Activated CD8-positive, alpha-beta memory T cell treated with anti-CD3 and anti-CD28 coated beads, Interleukin-2, amount 10 ng/mL, durations not matched to agents 7 days and 5 days (primary cell): Measurements from ENCODE around the gene RPRML. TPM values are rescaled to one million over a fixed set of nuclear protein-coding genes. Genes with fewer than 3 reads are reported as not detected.
"Not testable (repeated sequence)": the region's sequence is repeated elsewhere in the genome, so short reads cannot be mapped to it uniquely, and the experiment has no call there.

Source experiments
- ATAC-seq: fragments of 150-1000 bp; cut with Tn5 transposase; one replicate; pipeline ENCODE4 v1.10.0; 2021; ENCODE audit warnings: moderate library complexity
- CTCF ChIA-PET: fragments of 350-600 bp; sonication (Branson Sonifier 250); formaldehyde crosslinking; loops from one replicate; lab custom pipeline; 2021; ENCODE audit warnings: antibody characterized with exemption; lab: Charles Lee
- DNase-seq: peaks from one replicate; pipeline ENCODE4 v3.0.0-alpha.2; 2020
- H3K27ac Mint-ChIP-seq: one replicate; pipeline ENCODE4 v1.8.0; 2021; ENCODE audit warnings: mild to moderate bottlenecking, mixed read lengths
- H3K27me3 Mint-ChIP-seq: one replicate; pipeline ENCODE4 v1.8.0; 2021; ENCODE audit warnings: mixed read lengths
- H3K36me3 Mint-ChIP-seq: one replicate; pipeline ENCODE4 v1.8.0; 2021; ENCODE audit warnings: mild to moderate bottlenecking, mixed read lengths
- H3K4me1 Mint-ChIP-seq: one replicate; pipeline ENCODE4 v1.8.0; 2021; ENCODE audit warnings: mixed read lengths
- H3K4me3 Mint-ChIP-seq: one replicate; pipeline ENCODE4 v1.8.0; 2021; ENCODE audit warnings: mild to moderate bottlenecking, moderate library complexity, mixed read lengths
- H3K9me3 Mint-ChIP-seq: one replicate; pipeline ENCODE4 v1.8.0; 2022; ENCODE audit warnings: low read depth, mixed read lengths
- total RNA-seq, 2 experiments: library from RNA; stranded (reverse); gene quantifications; one replicate each; pipeline ENCODE4 v1.2.3, GENCODE V29; 2021

Gene RPRML
- total RNA-seq, 2 experiments from 2014 or later, result not detected

DNA sequence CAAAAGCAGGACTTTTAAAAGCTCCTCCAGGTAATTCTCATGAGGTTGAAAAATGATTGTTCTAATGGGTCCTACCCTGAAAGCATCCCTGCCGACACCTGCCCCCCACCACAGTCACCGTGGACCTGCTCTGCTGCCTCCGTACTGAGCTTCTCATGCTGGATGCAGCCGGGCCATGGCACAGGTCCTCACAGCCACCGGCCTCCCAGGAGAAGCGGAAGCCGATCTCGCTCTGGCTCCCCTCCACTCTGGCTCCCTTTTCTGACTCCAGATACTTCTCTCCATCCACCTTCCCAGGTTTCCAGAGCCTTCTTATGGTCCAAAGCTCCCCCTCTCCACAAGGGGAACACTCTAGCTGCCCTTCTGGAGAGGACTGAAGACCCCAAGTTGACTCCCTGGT is 10.2 kb downstream of the RPRML start:
- Mint-ChIP-seq H3K4me3 (no peak overlapping the region), H3K27me3 (peaks cover 3% of the 10 kb centered on the region), H3K4me1 (no peaks in the 10 kb centered on the region), H3K27ac (no peak overlapping the region), H3K9me3 (no peaks in the 10 kb centered on the region), H3K36me3 (no peaks in the 10 kb centered on the region)
- CTCF ChIA-PET, result no interaction called here
- DNase-seq, result no peak
- no peak for ATAC-seq

- no peak for ATAC-seq
- Mint-ChIP-seq H3K36me3 (no peaks in the 10 kb centered on the region), H3K27ac (no peak overlapping the region), H3K4me3 (no peak overlapping the region), H3K4me1 (no peaks in the 10 kb centered on the region), H3K27me3 (peaks cover 3% of the 10 kb centered on the region), H3K9me3 (no peaks in the 10 kb centered on the region)
- DNase-seq, result no peak
- CTCF ChIA-PET, result interaction anchor here (1.2 kb wide), 1 partner anchor 26 kb away, joined by 3 read pairs; no protein-coding TSS in a partner anchor
Observed at GRCh38 chr17:46968224-46968834, 10.7 kb downstream of the RPRML start.

DNA sequence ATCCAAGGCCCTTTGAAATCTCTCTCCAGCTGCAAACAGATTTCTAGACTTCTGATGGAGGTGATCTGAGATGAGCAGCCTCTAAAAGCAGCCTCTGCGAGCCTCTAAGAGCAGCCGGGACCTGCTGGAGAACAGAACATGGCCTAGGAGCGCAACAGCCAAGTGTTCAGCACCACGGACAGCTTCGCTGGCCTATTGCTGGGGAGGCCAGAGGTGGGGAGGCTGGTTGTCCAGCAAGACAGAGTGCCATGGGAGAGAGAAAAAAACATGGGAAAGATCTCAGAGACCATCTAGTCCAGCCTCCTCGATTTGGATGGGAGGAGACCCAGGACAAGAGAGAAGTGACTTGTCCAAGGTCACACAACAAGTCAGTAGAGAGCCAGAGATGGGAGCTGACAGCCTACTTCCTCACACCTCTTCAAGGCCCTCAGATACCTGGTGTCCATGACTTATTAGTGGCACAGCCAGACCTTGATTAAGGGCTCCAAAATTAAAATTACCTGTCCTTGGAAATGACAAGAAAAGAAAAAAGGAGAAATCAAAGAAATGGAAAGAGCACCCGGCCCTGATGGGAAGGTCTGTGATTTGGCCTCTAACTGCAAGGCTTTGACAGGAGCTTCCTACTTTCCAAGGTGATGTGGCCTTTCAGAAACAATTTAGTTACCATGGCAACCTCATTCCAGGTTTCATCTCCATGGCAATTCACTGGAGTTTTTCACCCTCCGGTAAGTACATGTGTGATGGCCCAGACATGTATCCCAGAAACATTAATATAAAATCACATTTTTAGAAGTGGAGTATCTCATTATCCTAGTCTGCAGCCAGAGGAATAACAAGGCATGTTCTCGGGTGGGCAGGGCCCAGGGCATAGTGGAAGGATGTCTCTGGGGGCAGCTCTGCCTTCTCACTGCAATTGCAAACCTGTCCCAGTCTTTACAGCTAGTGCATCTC is 14.5 kb downstream of the RPRML start:
- H3K9me3 Mint-ChIP-seq, result no peaks in the 10 kb centered on the region
- ATAC-seq, result no peak
- no peak overlapping the region for H3K4me3 Mint-ChIP-seq
- H3K27ac Mint-ChIP-seq, result no peak overlapping the region
- peaks cover 5% of the 10 kb centered on the region for H3K4me1 Mint-ChIP-seq
- peaks cover 10% of the 10 kb centered on the region for H3K27me3 Mint-ChIP-seq
- CTCF ChIA-PET, result no interaction called here
- H3K36me3 Mint-ChIP-seq, result peaks cover 2% of the 10 kb centered on the region
- no peak for DNase-seq

DNA sequence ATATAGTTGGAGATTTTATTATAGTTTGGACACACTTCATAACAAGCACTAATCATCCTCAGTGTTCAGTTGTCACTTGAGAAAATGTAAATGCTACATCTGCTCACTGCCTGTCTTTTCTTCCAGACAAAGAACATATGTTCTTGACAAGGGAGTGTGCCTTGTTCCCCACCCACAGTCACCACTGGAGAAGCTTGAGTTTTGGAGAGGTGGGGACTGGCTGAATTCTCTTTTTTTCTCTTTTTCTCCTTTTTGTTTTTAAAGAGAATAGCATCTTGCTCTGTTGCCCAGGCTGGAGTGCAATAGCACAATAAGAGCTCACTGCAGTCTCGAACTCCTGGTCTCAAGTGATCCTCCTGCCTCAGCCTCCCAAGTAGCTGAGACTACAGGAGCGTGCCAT is 15.5 kb downstream of the RPRML start:
- H3K27me3 Mint-ChIP-seq, result peaks cover 11% of the 10 kb centered on the region
- H3K4me1 Mint-ChIP-seq, result peaks cover 5% of the 10 kb centered on the region
- H3K9me3 Mint-ChIP-seq, result no peaks in the 10 kb centered on the region
- no peak overlapping the region for H3K4me3 Mint-ChIP-seq
- CTCF ChIA-PET, result no interaction called here
- peaks cover 2% of the 10 kb centered on the region for H3K36me3 Mint-ChIP-seq
- DNase-seq (no peak), ATAC-seq (no peak)
- no peak overlapping the region for H3K27ac Mint-ChIP-seq

- no peak for DNase-seq
- H3K36me3 Mint-ChIP-seq, result peaks cover 2% of the 10 kb centered on the region
- peaks cover 10% of the 10 kb centered on the region for H3K27me3 Mint-ChIP-seq
- ATAC-seq, result peak; percentile 30
- H3K9me3 Mint-ChIP-seq, result no peaks in the 10 kb centered on the region
- no peak overlapping the region for H3K27ac Mint-ChIP-seq
- peaks cover 5% of the 10 kb centered on the region for H3K4me1 Mint-ChIP-seq
- no peak overlapping the region for H3K4me3 Mint-ChIP-seq
- CTCF ChIA-PET, result interaction anchor here (0.7 to 1.2 kb wide), 2 partner anchors 19 to 99 kb away, joined by 3 to 4 read pairs; no protein-coding TSS in a partner anchor
Observed at GRCh38 chr17:46962374-46962790, 16.7 kb downstream of the RPRML start.

- H3K36me3 Mint-ChIP-seq, result peaks cover 2% of the 10 kb centered on the region
- no peak overlapping the region for H3K4me3 Mint-ChIP-seq
- ATAC-seq (no peak), DNase-seq (no peak)
- no peaks in the 10 kb centered on the region for H3K9me3 Mint-ChIP-seq
- peaks cover 8% of the 10 kb centered on the region for H3K27me3 Mint-ChIP-seq
- CTCF ChIA-PET, result interaction anchor here (0.6 to 1.9 kb wide), 2 partner anchors 18 to 487 kb away, joined by 3 to 6 read pairs; no protein-coding TSS in a partner anchor
- no peak overlapping the region for H3K27ac Mint-ChIP-seq
- H3K4me1 Mint-ChIP-seq, result peaks cover 5% of the 10 kb centered on the region
Observed at GRCh38 chr17:46960152-46960551, 18.9 kb downstream of the RPRML start.

DNA sequence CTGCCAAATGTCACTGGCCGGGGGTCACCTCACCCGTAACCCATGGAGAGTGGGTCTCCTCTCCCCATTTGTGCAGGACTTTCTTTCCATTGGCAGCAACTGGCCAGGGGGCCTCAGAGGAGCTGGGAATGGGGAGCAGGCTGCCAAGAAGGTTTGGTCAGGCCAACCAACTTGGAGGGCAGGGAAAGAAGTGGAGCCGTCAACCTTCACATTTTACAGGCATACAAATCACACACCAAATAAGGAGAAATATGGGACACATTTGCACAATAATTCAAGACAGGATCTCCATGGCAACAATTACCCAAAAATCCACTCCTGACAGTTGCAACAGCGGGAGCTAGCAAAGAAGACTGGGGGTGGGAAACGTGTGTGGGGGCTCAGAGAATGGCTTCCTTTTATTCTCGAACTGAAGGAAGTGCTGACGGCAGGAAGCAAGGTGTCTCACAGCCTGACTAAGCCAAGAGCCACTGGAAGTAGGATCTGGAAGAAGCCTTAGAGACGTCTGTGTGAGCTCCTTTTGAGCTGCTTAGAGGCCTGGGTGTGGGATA is 20.9 kb downstream of the RPRML start:
- Mint-ChIP-seq H3K4me3 (no peak overlapping the region), H3K27ac (no peak overlapping the region), H3K36me3 (peaks cover 2% of the 10 kb centered on the region), H3K4me1 (peaks cover 5% of the 10 kb centered on the region), H3K27me3 (peaks cover 8% of the 10 kb centered on the region), H3K9me3 (no peaks in the 10 kb centered on the region)
- CTCF ChIA-PET, result interaction anchor here (1.9 kb wide), 1 partner anchor 16 kb away, joined by 6 read pairs; no protein-coding TSS in a partner anchor
- DNase-seq, result no peak
- ATAC-seq, result no peak

DNA sequence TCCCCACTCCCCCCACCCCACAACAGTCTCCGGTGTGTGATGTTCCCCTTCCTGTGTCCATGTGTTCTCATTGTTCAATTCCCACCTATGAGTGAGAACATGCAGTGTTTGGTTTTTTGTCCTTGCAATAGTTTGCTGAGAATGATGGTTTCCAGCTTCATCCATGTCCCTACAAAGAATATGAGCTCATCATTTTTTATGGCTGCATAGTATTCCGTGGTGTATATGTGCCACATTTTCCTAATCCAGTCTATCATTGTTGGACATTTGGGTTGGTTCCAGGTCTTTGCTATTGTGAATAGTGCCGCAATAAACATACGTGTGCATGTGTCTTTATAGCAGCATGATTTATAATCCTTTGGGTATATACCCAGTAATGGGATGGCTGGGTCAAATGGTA is 25.9 kb downstream of the RPRML start:
- ATAC-seq, H3K4me3 Mint-ChIP-seq, H3K9me3 Mint-ChIP-seq, H3K27me3 Mint-ChIP-seq, H3K27ac Mint-ChIP-seq, H3K36me3 Mint-ChIP-seq, CTCF ChIA-PET, DNase-seq, H3K4me1 Mint-ChIP-seq: not testable (repeated sequence)

DNA sequence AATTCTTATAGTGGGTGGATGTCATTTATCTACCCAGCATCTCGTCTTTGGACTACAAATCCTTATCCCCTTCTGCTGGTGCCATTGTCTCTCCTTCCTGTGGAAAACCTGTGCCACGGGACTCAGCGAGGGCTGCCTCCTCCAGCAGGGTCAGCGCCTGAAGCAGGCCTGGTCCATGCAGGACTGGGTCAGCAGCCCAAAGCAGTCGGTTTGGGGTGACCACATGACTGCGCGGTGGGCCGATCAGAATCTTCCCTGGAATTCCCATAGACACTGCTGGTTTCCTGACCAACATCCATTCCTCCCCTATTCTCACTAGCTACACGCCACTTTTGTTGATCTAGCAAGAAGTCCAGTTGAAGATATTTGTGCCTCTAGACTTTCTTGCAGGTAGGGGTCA is 26.9 kb downstream of the RPRML start:
- Mint-ChIP-seq H3K9me3 (no peaks in the 10 kb centered on the region), H3K4me3 (no peak overlapping the region), H3K4me1 (no peaks in the 10 kb centered on the region), H3K27ac (no peak overlapping the region), H3K27me3 (no peaks in the 10 kb centered on the region), H3K36me3 (no peaks in the 10 kb centered on the region)
- no peak for DNase-seq
- CTCF ChIA-PET, result interaction anchor here (0.6 to 2.1 kb wide), 2 partner anchors 10 to 320 kb away, joined by 4 to 8 read pairs; no protein-coding TSS in a partner anchor
- no peak for ATAC-seq

DNA sequence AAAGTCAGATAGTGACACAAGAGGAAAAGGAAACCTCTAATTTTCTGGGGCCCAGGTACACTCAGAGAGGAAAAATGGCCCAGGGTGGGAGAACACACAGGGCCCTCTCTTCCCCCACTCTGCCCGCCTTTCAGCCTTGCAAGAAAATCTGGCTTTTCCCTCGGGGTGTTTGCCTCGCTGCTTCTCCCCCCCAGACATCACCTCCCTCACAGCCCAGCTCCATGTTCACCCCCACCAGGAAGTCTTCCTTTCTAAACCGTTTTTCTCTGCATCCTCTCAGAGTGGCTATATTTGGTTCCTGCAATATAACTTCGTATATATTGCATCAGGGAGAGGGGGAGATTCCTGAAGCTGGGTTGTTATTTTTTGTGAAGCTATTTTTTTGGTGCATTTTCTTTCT is 27.3 kb downstream of the RPRML start:
- Mint-ChIP-seq H3K4me3 (no peak overlapping the region), H3K36me3 (no peaks in the 10 kb centered on the region), H3K4me1 (no peaks in the 10 kb centered on the region), H3K27me3 (no peaks in the 10 kb centered on the region), H3K9me3 (no peaks in the 10 kb centered on the region), H3K27ac (no peak overlapping the region)
- CTCF ChIA-PET, result interaction anchor here (2.1 kb wide), 1 partner anchor 10 kb away, joined by 8 read pairs; no protein-coding TSS in a partner anchor
- no peak for ATAC-seq
- DNase-seq, result no peak

DNA sequence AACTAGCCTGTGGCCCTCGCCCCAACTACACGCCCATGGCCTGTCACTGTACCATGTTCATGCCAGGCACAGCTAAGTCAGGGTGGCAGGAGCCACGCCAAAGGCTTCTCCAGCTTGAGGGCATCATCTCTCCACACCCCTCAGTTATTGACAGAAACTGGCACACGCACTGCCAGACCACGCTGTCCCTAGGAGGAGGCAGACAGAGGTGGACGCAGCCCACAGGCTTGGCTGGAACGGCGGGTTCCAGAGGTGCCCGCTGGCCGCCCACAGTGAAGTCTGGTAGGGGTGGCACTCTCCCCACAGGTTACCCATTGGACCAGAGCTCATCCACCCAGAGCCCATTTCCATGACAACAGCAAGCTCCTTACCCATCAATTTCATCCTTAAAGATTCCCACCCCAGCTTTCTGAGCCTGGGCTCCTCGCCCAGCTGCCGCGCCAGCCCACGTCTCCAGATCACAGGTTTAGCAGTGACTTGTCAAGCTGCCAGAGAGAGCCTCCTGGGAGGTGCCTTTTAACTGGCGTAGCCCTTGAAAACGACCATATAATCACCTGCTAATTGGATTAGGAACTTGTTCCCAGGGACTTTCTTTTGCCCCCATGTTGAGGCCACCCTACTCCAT is 27.9 kb downstream of the RPRML start:
- Mint-ChIP-seq H3K27ac (no peak overlapping the region), H3K4me1 (no peaks in the 10 kb centered on the region), H3K27me3 (no peaks in the 10 kb centered on the region), H3K4me3 (no peak overlapping the region), H3K9me3 (no peaks in the 10 kb centered on the region), H3K36me3 (no peaks in the 10 kb centered on the region)
- ATAC-seq (no peak), DNase-seq (no peak)
- CTCF ChIA-PET, result interaction anchor here (2.1 kb wide), 1 partner anchor 9 kb away, joined by 8 read pairs; no protein-coding TSS in a partner anchor

DNA sequence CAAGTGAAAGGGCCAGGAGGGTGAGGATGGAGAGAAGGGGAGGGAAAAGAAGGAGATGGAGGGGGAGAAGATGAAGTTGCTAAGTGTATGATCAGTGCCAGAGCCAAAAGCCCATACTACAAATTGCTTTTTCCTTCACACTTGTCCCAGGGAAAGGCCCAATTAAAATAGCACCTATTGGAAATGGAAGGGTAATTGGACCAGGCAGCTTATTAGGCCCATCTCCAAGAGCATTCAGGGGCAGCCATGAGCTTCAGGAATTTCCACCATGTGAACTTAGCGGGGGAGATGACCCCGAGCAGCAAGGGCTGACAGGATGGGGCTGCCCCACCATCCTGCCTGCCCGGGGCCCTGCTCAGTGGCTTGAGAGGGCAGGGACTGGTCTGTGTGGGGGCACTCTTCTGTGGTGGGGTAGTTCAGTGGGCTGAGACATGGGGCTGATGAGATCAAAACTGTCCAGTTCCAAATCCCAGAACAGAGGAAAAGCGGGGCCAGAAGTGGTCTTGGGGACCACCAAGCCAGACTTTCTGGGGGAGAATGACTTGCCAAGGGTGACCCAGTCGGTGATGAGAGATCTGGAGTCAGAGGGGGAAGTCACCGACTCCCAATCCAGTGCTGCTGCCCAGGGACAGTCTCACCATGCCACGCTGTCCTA is 28.6 kb downstream of the RPRML start:
- Mint-ChIP-seq H3K9me3 (no peaks in the 10 kb centered on the region), H3K4me3 (no peak overlapping the region), H3K36me3 (no peaks in the 10 kb centered on the region), H3K27ac (no peak overlapping the region), H3K4me1 (no peaks in the 10 kb centered on the region), H3K27me3 (no peaks in the 10 kb centered on the region)
- DNase-seq, result no peak
- no peak for ATAC-seq
- CTCF ChIA-PET, result interaction anchor here (2.1 kb wide), 1 partner anchor 9 kb away, joined by 8 read pairs; no protein-coding TSS in a partner anchor
